HG02571 (cell line): ENCODE measurements around the gene LRRC28.
A peak's percentile ranks its signal among the peaks of the same experiment; 100 is the strongest.

Experiments
- ATAC-seq: cut with Tn5 transposase; IDR thresholded peaks from one replicate; pipeline ENCODE4 v1.9.1; 2021; ENCODE audit warnings: mild to moderate bottlenecking, moderate library complexity; ENCODE audit not compliant: unreplicated experiment

Gene LRRC28

GRCh38 chr15:99305761-99306505 lies 54.7 kb downstream of the LRRC28 start:
- ATAC-seq, result no peak

GRCh38 chr15:99306694-99307338 lies 55.5 kb downstream of the LRRC28 start:
- ATAC-seq, result no peak

GRCh38 chr15:99307735-99308134 lies 56.5 kb downstream of the LRRC28 start:
- no peak for ATAC-seq

- ATAC-seq, result no peak
Observed at GRCh38 chr15:99310745-99311144, 59.5 kb downstream of the LRRC28 start.

- no peak for ATAC-seq
Observed at GRCh38 chr15:99312228-99312627, 60.9 kb downstream of the LRRC28 start.

- ATAC-seq, result no peak
Observed at GRCh38 chr15:99312794-99313193, 61.5 kb downstream of the LRRC28 start.

GRCh38 chr15:99315636-99316035 lies 64.4 kb downstream of the LRRC28 start:
- ATAC-seq, result no peak

GRCh38 chr15:99320374-99321215 lies 69.3 kb downstream of the LRRC28 start:
- no peak for ATAC-seq

GRCh38 chr15:99321468-99321867 lies 70.2 kb downstream of the LRRC28 start:
- no peak for ATAC-seq

GRCh38 chr15:99322643-99323405 lies 71.5 kb downstream of the LRRC28 start:
- ATAC-seq, result no peak

GRCh38 chr15:99324082-99324620 lies 72.9 kb downstream of the LRRC28 start:
- peak; percentile 85 for ATAC-seq

- no peak for ATAC-seq
Observed at GRCh38 chr15:99324700-99325099, 73.4 kb downstream of the LRRC28 start.

- no peak for ATAC-seq
Observed at GRCh38 chr15:99326235-99326634, 75.0 kb downstream of the LRRC28 start.

GRCh38 chr15:99328106-99329072 lies 77.1 kb downstream of the LRRC28 start:
- ATAC-seq, result no peak

- no peak for ATAC-seq
Observed at GRCh38 chr15:99331381-99331780, 80.1 kb downstream of the LRRC28 start.

- ATAC-seq, result no peak
Observed at GRCh38 chr15:99333413-99333812, 82.1 kb downstream of the LRRC28 start.

GRCh38 chr15:99333981-99334380 lies 82.7 kb downstream of the LRRC28 start:
- ATAC-seq, result no peak

- no peak for ATAC-seq
Observed at GRCh38 chr15:99335508-99335907, 84.2 kb downstream of the LRRC28 start.

GRCh38 chr15:99336794-99337193 lies 85.5 kb downstream of the LRRC28 start:
- no peak for ATAC-seq
